Activated gamma-delta T cell (primary cell): ENCODE results near the gene MISP.
A peak's percentile ranks its signal among the peaks of the same experiment; 100 is the strongest.

Experiments
- DNase-seq: peaks from one replicate; lab custom pipeline; 2025; lab: John Stamatoyannopoulos, UW

The MISP gene

DNA sequence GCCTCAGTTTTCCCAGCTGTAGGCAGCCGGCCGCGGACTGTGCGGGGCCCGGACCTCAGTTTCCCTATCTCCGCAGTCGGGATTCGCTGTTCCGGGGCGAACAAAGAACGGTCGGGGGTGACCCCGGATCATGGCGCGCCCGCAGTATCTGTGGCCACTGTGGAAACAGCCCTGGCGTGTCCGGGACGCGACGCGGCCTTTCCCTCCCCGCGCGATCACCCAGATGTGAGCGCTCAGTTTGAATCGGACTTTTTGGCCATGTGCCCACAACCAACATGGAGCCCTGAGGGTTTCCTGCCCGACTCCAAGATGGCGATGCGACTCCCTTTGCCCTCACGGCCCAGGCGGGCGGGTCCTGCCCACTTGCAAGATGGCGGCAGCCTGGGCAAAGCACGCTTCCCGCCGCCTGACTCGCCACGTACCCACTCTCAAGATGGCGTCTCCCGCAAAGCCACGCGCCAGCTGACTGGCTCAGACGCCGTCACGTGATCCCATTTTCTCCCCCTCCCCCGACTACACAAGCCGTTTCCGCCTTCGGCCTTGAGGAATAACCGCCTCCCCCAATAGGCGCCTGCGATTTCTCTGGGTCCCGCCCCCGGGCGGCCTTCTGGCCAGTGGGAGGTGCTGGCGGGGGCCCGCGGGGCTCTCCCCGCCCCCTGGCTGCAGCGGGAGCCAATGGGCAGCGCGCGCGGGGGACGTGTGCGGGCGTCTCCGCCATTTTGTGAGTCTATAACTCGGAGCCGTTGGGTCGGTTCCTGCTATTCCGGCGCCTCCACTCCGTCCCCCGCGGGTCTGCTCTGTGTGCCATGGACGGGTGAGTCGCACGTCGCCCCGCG is 46.0 kb downstream of the MISP start, which contains the start of gene PTBP1:
Gene PTBP1, plus strand, starts transcription at position 761 of the 836 bp plus-strand sequence. Its CDS starts 46 bp downstream, at position 807.
- peak; percentile 100 for DNase-seq

DNA sequence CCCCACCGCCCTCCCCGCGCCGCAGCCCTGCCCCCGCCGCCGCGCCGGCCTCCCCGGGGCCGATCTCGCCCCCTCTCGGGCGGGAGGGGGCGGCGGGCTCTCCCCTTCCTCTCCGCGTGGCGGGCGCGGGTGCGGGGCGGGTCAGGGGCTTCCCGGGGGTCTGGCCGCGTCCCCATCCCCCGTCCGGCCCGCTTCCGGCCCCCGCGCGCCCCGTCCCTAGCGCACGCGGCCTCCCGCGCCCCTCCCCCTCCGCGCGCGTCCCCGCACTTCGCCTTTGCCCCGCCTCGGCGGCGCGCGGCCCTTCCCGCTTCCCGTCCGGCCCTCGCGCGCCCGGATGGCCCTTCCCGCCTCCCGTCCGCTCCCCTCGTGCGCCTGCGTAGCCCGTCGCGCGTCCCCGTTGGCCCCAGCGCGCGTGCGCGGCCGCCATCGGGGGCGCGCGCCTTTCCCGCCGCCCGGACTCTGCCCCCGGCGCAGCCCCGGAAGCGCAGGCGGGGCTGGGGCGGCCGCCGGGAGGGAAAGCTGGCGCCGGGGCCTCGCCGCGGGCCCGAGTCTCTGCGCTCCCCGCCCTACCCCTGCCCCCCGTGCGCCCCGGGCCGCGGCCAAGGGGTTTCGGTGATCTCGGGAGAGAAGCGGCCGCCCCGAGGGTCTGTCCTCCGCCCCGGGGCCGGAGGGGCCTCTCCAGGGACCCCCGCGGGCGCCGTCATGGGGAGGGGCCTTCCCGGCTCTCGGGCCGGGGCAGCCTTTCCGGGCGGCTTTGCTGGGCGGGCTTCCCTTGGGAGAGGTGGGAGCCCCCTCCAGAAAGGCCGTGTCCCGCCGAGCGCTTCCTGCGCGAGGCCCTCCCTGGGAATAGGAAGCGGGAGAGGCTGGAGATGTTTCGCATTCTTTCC is 46.9 kb downstream of the MISP start:
- peak; percentile 82 for DNase-seq

DNA sequence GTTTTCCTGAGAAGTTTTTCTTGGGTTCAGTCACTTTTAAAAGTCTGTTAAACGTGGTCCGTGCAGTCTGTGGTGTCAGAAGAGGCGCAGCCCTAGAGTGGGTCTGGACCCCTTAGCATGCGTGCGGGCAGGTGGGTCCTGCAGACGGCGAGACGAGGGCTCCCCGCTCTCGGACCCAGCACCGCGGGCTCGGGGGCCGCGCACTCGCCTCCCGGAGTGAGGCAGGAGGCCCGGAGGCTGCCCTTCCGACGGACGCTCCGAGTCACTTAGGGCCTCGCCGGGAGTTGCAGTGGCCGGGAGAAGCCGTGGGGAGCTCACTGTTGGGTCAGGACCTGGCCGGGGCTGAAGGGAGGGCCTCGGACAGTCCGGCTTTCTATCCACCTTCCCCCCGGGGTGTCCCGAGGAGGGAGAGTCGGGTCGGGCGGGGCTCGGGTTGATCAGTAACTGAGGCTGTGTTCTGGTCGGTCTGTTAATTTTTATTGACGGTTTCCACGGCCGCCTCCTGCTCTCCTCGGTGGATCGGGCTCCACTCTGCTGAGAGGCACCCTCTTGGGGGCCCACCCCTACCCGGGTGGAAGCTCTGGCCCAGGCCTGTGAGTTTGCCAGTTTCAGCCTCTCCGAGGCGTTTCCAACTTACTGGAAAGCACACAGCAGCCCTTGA is 47.6 kb downstream of the MISP start:
- DNase-seq = no peak

DNA sequence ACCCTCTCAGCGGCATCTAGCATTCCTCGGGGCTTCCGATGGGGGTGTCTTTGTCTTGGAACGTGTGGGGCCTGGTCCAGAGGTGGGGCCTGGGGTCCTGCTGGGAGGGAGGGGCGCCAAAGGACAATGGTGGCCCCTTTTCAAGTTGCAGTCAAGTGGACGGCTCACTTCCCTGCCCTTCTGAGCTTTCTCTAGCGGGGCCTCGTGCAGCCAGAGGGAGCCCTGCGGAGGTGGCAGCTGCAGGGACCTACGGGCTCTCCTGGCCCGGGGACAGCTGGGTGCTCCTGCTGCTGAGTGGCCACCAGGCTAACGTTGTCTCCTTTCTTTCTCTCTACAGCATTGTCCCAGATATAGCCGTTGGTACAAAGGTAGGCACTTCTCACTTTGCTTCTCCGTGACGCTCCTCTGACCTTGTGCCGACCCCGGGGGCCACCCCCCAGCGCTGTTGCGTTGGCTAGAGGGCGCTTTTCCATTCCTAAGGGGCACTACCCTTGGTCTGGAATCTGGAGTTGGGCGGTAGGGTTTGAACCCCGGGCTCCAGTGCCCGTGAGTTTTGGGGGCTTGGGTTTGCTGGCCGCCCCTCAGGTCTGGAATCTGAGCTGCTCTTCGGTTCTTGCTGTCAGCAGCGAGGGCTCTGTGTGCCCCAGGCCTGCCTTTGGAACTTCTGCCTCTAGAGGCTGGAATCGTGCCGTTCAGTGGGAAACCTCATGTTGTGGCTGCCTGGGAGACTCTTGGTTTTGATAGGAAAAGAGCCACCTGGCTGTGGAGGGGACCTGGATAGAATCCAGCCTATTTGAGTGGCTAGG is 48.4 kb downstream of the MISP start:
- no peak for DNase-seq

DNA sequence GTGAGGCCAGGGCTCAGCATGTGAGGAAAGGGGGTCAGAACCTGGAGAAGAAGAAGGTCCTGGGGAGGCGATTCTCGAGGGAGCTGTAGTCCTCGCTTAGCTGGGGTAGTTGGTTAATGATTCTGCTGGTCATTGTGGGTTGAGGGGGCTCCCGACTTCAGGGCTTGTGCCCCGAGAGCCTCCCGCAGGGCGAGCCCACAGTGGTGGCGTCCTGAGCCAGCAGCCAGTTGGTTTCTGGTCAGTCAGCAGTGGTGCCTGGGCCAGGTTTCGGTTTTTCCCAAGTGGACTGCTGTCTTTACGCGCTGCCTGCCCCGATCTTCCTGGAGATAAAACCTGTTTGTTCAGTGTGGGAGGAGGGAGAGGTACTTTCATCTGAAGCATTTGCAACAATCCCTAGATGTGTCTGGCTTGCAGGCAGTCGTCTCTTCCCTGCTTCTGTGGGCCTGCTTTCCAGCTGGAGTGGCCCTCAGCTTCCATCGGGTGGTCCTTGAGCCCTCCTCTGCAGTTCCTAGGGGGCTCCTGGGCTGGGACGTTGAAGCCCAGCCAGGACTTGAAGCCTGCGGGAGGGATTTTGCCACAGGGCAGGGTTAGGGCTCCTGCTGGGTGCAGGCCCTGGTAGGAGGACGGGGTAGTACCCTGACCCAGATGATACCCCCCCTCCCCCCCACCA is 49.6 kb downstream of the MISP start:
- DNase-seq = no peak

DNA sequence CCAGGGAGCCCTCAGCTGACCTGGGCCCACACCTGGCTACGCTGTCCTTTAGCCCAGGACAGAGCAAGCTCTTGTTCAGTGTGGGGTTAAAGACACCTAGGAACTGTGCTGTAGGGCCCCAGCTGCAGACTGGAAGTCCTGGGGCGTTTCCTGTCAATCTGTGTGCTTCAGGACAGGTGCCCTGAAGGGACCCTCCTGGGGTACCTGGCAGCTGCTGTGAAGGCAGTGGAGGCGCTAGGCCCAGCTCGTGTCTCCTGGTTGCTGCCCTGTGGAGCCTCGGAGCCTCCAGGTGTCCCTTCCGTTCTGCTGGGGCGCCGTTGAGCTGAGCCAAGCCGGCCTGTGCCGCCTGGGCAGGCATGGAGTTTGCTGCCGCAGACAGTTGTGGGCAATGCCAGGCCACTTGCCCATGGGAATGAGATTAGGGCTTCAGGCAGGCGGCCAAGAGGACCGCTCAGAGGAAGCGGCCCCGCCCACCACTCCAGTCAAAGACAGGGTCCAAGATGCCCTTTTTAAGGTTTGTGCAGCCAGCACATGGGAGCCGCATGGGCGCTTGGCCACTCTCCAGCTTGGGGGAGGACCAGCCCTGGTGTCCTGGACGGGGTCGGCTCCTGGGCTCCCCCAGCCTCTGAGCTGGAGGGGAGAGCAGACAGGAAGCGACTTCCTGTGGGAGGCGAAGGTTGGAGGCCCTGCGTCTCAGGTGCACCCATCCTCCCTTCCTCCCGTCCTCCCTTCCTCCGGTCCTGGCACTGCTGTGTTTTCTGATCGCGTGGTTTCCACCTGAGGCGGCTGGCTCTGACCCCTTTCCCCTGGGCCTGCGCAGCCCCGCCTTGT is 50.3 kb downstream of the MISP start:
- DNase-seq = no peak

DNA sequence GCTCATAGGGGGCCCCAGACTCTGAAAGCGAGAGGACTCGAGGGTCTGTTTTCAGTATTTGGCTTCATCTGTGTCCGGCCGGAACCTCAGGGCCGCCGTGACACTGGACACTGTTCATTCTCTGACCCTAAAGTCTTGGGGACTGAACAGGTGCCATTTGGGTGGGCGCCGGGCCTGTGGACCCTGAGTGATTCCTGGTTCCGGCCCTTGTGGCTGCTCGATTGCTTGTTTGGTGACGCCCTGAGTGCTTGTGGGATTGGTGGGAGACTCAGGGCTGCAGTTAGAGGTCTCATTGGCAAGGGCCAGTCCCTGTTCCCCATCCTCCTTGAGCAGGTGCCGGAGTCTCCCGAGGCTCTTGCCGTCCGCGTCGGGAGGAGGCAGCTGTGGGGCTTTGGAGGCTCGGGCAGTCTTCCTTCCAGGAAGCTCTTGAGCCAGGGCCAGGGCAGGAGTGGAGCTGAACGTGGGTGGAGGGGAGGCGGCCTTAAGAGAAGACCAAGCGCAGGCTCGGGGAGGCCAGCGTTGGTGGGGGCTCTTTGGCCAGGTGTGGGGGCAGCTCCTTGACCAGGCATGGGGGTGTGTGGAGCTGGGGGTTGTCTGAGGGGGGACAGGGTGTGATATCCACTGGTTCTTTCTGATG is 51.1 kb downstream of the MISP start:
- DNase-seq = no peak

DNA sequence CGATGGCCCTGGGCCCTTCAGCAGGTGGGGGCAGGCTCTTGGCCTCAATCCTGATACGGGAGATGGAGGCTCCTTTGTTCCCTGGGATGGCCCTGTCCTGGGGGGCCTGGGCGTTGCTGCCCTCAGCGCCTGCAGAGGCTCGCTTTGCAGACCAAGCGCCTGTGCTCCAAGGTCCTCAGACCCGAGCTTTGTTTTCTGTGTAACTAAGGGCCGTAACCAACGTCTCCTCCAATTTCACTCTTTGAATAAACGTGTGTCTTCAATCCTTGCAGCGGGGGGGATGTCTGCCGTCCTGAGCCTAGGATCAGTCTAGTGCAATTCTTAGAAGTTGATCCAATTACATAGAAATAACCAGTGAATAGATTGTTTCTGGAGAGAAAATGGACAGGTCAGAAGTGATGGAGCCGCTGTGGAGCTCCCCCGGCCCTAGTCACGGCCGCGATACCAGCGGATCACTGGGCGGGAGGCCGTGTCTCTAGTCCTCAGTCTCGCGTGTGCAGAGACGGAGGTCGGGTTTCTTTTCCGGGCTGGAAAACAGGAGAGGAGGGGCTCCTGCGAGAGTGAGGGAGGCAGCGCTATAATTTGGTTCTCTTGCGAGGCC is 51.7 kb downstream of the MISP start:
- DNase-seq = no peak

DNA sequence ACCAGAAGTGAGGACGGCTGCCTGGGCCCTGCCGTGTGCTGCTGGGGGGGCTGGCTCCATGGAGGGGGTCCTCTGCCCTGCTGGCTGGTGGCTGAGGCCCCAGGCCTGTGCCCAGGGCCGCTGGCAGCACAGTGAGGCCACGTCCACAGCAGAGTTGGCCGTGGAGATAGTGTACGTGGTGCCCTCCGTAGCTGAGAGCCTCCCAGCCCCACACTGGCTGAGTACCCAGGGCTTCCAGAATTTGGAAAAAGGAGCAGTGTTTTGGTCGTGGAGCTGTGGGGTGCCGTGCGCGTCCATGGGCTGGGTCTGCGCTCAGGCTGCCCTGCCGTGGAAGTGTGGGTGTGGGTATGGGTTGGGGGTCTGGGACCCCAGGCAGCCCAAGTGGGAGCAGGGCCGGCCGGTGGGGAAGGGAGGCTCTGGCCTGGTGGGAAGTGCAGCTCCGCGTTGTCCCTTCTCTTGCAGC is 52.2 kb downstream of the MISP start:
- DNase-seq = no peak

DNA sequence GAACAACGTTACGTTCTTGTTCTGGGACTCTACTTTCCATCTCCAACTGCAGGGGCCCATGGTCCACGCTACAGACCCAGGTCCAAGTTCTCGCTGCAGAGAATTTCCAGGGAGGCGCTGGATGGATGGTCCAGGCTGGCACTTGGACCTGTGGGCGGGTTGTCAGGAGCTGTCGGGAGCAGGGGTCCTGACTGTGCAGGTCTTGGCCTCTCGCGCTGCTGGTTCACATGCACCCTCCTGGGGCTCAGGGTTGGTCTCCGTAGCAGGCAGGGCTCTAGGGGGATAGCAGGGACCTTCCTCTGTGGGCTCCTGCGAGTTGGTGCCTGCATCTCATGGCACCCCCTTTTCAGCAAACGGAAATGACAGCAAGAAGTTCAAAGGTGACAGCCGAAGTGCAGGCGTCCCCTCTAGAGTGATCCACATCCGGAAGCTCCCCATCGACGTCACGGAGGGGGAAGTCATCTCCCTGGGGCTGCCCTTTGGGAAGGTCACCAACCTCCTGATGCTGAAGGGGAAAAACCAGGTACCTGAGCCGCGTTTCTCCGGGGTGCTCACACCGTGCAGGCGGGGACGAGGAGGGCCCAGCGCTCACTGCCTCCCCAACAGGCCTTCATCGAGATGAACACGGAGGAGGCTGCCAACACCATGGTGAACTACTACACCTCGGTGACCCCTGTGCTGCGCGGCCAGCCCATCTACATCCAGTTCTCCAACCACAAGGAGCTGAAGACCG is 52.9 kb downstream of the MISP start:
- DNase-seq = no peak

DNA sequence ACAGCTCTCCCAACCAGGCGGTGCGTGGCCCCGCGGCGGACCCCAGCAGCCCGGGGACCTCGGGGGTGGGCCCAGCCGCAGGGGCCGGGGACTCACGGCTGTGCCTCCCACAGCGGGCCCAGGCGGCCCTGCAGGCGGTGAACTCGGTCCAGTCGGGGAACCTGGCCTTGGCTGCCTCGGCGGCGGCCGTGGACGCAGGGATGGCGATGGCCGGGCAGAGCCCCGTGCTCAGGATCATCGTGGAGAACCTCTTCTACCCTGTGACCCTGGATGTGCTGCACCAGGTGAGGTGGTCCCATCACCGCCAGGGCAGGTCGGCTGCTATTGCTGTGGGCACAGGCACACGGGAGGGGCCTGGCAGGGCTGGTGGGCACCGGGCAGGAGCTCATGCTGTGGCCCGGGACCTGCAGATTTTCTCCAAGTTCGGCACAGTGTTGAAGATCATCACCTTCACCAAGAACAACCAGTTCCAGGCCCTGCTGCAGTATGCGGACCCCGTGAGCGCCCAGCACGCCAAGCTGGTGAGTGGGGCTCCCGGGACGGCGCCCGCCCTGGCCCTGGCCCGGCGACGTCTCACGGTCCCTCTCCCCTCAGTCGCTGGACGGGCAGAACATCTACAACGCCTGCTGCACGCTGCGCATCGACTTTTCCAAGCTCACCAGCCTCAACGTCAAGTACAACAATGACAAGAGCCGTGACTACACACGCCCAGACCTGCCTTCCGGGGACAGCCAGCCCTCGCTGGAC is 53.7 kb downstream of the MISP start:
- no peak for DNase-seq

DNA sequence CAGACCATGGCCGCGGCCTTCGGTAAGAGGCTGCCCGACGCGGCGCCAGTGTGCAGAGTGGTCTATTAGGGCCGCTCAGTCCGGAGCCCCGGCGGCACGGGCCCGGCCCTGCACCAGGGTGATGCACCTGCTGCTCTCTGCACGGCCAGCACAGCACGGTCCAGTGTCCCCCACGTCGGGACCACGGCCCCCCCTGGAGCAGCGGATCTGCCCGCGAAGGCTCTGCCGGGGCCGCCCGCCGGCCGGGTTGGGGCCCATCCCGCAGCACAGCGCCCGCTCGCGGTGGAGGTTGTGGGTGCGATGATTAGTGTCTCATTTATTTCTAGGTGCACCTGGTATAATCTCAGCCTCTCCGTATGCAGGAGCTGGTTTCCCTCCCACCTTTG is 54.2 kb downstream of the MISP start:
- no peak for DNase-seq

DNA sequence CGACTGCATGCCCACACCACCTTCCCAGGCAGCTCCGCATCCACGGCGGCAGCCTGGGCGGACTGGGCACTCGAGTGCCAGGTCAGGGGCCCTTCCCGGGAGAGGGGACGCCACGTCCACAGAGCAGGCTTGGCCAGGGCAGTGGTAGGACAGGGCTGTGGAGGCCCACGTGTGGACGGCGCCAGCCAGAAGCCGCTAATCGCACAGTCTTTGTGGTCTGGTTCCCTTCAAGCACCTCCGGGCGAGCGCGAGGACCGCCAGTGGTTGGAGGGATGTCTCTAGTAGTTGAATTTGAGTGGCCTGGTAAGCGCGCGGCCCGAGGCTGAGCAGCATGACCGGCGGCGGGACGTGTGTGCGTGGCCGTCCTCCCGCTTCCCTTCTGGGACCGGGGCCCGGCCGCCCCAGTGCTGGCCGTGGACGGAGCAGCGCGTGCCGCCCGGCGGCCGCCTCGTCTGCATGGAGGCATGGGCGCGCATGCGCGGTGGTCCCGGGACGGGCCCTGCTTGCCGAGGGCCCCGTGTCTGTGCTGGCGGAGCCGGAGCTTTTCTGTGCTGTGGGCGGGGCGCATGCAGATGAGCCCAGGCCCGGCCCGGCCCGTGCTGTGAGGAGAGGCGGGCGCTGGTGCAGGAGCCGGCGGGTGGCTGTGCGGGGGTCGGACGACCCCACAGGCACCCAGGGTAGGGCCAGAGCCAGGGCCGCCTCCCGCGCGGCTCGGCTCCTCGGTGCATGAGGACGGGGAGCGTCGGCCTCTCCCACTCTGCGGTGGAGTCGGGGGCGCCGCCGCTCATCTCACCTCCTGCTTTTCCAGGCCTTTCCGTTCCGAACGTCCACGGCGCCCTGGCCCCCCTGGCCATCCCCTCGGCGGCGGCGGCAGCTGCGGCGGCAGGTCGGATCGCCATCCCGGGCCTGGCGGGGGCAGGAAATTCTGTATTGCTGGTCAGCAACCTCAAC is 55.0 kb downstream of the MISP start:
- no peak for DNase-seq

DNA sequence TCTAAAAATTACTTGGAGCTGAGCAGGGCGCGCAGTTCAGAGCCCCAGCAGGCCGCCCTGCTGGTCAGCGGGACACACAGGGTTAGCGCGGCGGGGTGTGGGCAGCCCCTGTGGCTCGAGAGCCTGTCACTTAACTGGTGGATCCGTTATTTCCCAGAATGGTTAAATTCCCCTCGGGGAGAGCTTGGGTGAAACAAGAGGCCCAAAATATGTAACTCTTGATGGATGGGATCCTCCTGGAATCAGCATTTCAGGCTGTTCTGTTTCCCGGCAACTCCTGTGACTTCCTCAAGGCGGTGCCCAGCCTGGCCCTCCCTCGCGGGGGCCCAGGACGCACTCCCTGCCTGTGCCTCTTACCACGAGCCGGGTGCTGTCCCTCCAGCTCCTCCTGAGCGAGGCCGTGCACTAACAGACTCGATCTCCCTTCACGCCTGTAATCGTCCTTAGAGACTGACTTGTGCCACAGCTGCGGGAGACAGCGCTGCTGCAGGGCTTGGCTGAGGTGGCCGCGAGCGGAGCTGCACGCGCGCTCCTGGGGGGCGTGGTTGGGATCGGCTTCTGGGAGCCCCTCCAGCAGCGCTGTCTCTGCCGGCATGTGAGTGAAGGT is 56.0 kb downstream of the MISP start:
- DNase-seq = no peak

DNA sequence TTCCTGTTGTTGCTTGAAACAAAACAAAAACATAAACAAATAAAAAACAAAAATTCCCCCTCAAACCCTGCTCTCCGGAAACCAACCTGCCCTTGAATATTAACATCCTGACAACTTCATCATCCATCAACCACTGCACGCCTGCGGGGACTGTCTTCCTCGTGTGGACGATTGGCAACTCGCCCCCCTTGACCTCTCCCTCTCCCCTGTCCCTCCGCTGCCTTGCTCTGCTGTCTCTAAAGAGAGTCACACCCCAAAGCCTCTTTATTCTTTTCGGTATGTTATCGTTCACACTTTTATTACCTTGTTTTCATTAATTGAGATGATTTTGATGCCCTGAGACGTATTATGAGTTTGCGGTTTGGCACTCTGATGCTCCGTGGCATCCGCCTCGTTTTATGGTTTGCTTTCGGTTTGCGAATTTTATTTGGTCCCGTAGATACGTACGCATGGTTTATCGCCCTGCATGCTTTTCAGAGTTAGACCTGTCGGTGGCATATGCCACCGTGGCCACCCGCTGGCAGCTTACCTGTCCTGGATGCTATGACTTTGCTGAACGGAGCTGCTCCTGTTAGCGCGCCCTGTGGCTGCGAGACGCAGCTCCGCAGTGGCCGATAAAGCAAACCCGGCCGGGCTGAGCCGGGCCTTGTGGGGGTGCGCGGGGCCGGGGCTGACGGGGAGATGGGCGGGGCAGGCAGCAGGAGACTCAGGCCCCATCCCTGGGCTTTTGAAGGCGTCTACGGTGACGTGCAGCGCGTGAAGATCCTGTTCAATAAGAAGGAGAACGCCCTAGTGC is 56.9 kb downstream of the MISP start:
- no peak for DNase-seq
